H9 (cell line): ENCODE measurements around the gene ANKRD49. TPM values are rescaled to one million over a fixed set of nuclear protein-coding genes. Genes with fewer than 3 reads are reported as not detected.

ENCODE experiments used
- DNase-seq: peaks from one replicate; pipeline ENCODE4 v3.0.0-alpha.2; 2017
- H2AFZ ChIP-seq: one replicate; pipeline ENCODE4 v1.6.1; 2013; ENCODE audit warnings: mild to moderate bottlenecking, low read length, control low read depth, moderate library complexity
- H2AK5ac ChIP-seq: 2 replicates; pipeline ENCODE4 v1.6.1; 2013; ENCODE audit warnings: low read length, control low read depth, mixed read lengths; ENCODE audit not compliant: insufficient read length
- H2BK120ac ChIP-seq: one replicate; pipeline ENCODE4 v1.6.1; 2013; ENCODE audit warnings: low read depth, mild to moderate bottlenecking, low read length, control low read depth, inconsistent platforms; ENCODE audit not compliant: poor library complexity, severe bottlenecking
- H2BK12ac ChIP-seq: 2 replicates; pipeline ENCODE4 v1.6.1; 2013; ENCODE audit warnings: low read length, control low read depth, mixed read lengths, low read depth; ENCODE audit not compliant: insufficient read length
- H2BK15ac ChIP-seq: 2 replicates; pipeline ENCODE4 v1.6.1; 2013; ENCODE audit warnings: low read depth, low read length, control low read depth
- H2BK20ac ChIP-seq: one replicate; pipeline ENCODE4 v1.6.1; 2013; ENCODE audit warnings: low read depth, mild to moderate bottlenecking, low read length, control low read depth, inconsistent platforms; ENCODE audit not compliant: poor library complexity, severe bottlenecking
- H2BK5ac ChIP-seq: 2 replicates; pipeline ENCODE4 v1.6.1; 2013; ENCODE audit warnings: low read length, control low read depth, mixed read lengths; ENCODE audit not compliant: insufficient read length
- H3K14ac ChIP-seq: 2 replicates; pipeline ENCODE4 v1.6.1; 2013; ENCODE audit warnings: low read length, control low read depth; ENCODE audit not compliant: insufficient read depth
- H3K18ac ChIP-seq: 2 replicates; pipeline ENCODE4 v1.6.1; 2013; ENCODE audit warnings: low read depth, mild to moderate bottlenecking, mixed read lengths, low read length, control low read depth; ENCODE audit not compliant: insufficient read length
- H3K23ac ChIP-seq: 2 replicates; pipeline ENCODE4 v1.6.1; 2013; ENCODE audit warnings: low read length, control low read depth, mixed read lengths, low read depth; ENCODE audit not compliant: insufficient read length
- H3K23me2 ChIP-seq: 2 replicates; pipeline ENCODE4 v1.6.1; 2013; ENCODE audit warnings: low read depth, mild to moderate bottlenecking, mixed read lengths, low read length, control low read depth; ENCODE audit not compliant: insufficient read length, poor library complexity, severe bottlenecking
- H3K27ac ChIP-seq: 2 replicates; pipeline ENCODE4 v1.5.1; 2013; ENCODE audit warnings: low read length, control low read depth, mixed read lengths, low read depth; ENCODE audit not compliant: insufficient read length
- H3K27me3 ChIP-seq: 2 replicates; pipeline ENCODE4 v1.6.1; 2013; ENCODE audit warnings: low read length, control low read depth, inconsistent platforms; ENCODE audit not compliant: insufficient read depth
- H3K4ac ChIP-seq: 2 replicates; pipeline ENCODE4 v1.6.1; 2013; ENCODE audit warnings: low read depth, mild to moderate bottlenecking, control low read depth, inconsistent platforms, low read length, moderate library complexity
- H3K4me1 ChIP-seq: 2 replicates; pipeline ENCODE4 v1.6.1; 2013; ENCODE audit warnings: low read length, control low read depth, inconsistent platforms; ENCODE audit not compliant: insufficient read depth
- H3K4me2 ChIP-seq: 2 replicates; pipeline ENCODE4 v1.6.1; 2013; ENCODE audit warnings: low read length, control low read depth, mixed read lengths; ENCODE audit not compliant: insufficient read length, insufficient read depth
- H3K56ac ChIP-seq: 2 replicates; pipeline ENCODE4 v1.6.1; 2013; ENCODE audit warnings: low read depth, mild to moderate bottlenecking, mixed read lengths, low read length, control low read depth; ENCODE audit not compliant: insufficient read length
- H3K79me1 ChIP-seq: 2 replicates; pipeline ENCODE4 v1.6.1; 2013; ENCODE audit warnings: low read depth, mild to moderate bottlenecking, moderate library complexity, low read length, control low read depth, inconsistent platforms; ENCODE audit not compliant: insufficient read depth, poor library complexity, severe bottlenecking
- H3K79me2 ChIP-seq: 2 replicates; pipeline ENCODE4 v1.6.1; 2013; ENCODE audit warnings: low read length, control low read depth, inconsistent platforms; ENCODE audit not compliant: insufficient read depth
- H3K9ac ChIP-seq: 2 replicates; pipeline ENCODE4 v1.6.1; 2013; ENCODE audit warnings: low read length, control low read depth, mixed read lengths; ENCODE audit not compliant: insufficient read length; ENCODE audit errors: extremely low read depth
- H3K9me3 ChIP-seq: one replicate; pipeline ENCODE4 v1.6.1; 2013; ENCODE audit warnings: low read depth, low read length, inconsistent platforms; ENCODE audit not compliant: control insufficient read depth
- H3T11ph ChIP-seq: one replicate; pipeline ENCODE4 v1.6.1; 2013; ENCODE audit warnings: mild to moderate bottlenecking, low read length, control low read depth, inconsistent platforms
- H4K20me1 ChIP-seq: one replicate; pipeline ENCODE4 v1.6.1; 2013; ENCODE audit not compliant: control insufficient read depth, insufficient read length, insufficient read depth
- H4K5ac ChIP-seq: 2 replicates; pipeline ENCODE4 v1.6.1; 2013; ENCODE audit warnings: low read depth, mild to moderate bottlenecking, mixed read lengths, low read length, control low read depth; ENCODE audit not compliant: insufficient read length
- H4K8ac ChIP-seq: replicated peaks from 2 replicates; pipeline ENCODE4 v1.6.1; 2013; ENCODE audit warnings: low read length, control low read depth, mixed read lengths, low read depth; ENCODE audit not compliant: insufficient read length
- H4K91ac ChIP-seq: 2 replicates; pipeline ENCODE4 v1.6.1; 2013; ENCODE audit warnings: low read depth, mild to moderate bottlenecking, moderate library complexity, mixed read lengths, low read length, control low read depth; ENCODE audit not compliant: insufficient read length
- H3K27ac Mint-ChIP-seq, 3 experiments: 2 replicates in 2 of 3; 3 replicates in 1 of 3; pipeline ENCODE4 v1.8.0; 2020 to 2021; ENCODE audit warnings: mixed read lengths in 3 of 3, mild to moderate bottlenecking in 1 of 3, moderate library complexity in 1 of 3
- H3K27me3 Mint-ChIP-seq: 2 replicates; pipeline ENCODE4 v1.8.0; 2021; ENCODE audit warnings: low read depth, mild to moderate bottlenecking, moderate library complexity, mixed read lengths
- H3K36me3 Mint-ChIP-seq, 3 experiments: 2 replicates in 2 of 3; 3 replicates in 1 of 3; pipeline ENCODE4 v1.8.0; 2020 to 2021; ENCODE audit warnings: low read depth in 3 of 3, mixed read lengths in 3 of 3; ENCODE audit not compliant: insufficient read depth in 1 of 3
- H3K4me1 Mint-ChIP-seq, 2 experiments: 2 replicates each; pipeline ENCODE4 v1.8.0; 2020; ENCODE audit warnings: mixed read lengths in 2 of 2
- H3K4me3 Mint-ChIP-seq, 2 experiments: 2 replicates in 1 of 2; 3 replicates in 1 of 2; pipeline ENCODE4 v1.8.0; 2020 to 2021; ENCODE audit warnings: mild to moderate bottlenecking in 2 of 2, mixed read lengths in 2 of 2, moderate library complexity in 1 of 2
- H3K9me3 Mint-ChIP-seq, 2 experiments: 2 replicates in 1 of 2; 3 replicates in 1 of 2; pipeline ENCODE4 v1.8.0; 2020; ENCODE audit warnings: mild to moderate bottlenecking in 2 of 2, mixed read lengths in 2 of 2, moderate library complexity in 1 of 2
- WGBS: extraction: QIAGEN DNeasy Blood & Tissue Kit; methylation state at CpG from one replicate; pipeline ENCODE4 v1.1.7; 2013; ENCODE audit warnings: missing lambda C conversion rate, low lambda C conversion rate, mixed read lengths; ENCODE audit not compliant: insufficient read length; ENCODE audit errors: extremely low coverage; 5-methylcytosine and 5-hydroxymethylcytosine counted together
- microRNA-seq: library from miRNA; unstranded; fragments of <30 nt; microRNA quantifications from one replicate; pipeline ENCODE4, GENCODE V29; 2020; ENCODE audit warnings: borderline microRNAs expressed
- total RNA-seq: library from RNA; stranded (reverse); gene quantifications from 2 replicates; pipeline ENCODE4 v1.2.1, GENCODE V29; 2021
- TF ChIP-seq, protein P1 (sequence below): fragments of 200-600 bp; sonication (generic); conservative IDR thresholded peaks from 3 replicates; pipeline ENCODE4 v1.8.0; 2021; ENCODE audit warnings: antibody characterized with exemption, mild to moderate bottlenecking

The ANKRD49 gene
- total RNA-seq, 1 experiment from 2014 or later, result 13.8 TPM

DNA sequence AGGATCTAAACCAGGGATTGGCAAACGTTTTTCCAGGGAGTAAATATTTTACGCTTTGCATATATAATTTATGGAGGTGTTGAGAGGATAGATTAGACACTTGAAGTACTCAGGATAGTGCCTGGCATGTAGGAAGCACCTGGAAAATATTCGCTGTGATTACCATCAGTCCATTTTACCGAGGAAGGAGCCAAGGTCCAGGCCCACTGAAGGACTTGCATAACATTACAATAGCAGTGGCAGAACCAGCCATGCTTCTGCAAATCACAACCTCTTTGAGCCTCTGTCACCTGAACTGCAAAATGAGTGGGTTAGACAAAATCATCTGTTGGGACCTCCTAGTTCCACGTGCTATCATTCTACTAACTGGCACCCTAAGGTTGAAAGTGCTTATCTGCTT is 55.4 kb downstream of the ANKRD49 start:
- Histone ChIP-seq H3T11ph (no peak overlapping the region), H3K79me1 (no peaks in the 10 kb centered on the region), H3K18ac (no peak overlapping the region), H4K91ac (no peak overlapping the region), H3K27ac (no peak overlapping the region), H3K23ac (no peak overlapping the region), H3K23me2 (peaks cover 15% of the 10 kb centered on the region), H2AK5ac (no peak overlapping the region), H4K8ac (no peak overlapping the region), H2BK5ac (no peak overlapping the region), H2BK20ac (no peak overlapping the region), H3K27me3 (peaks cover 9% of the 10 kb centered on the region; the same call in 1 of the 2 replicates), H2BK12ac (no peak overlapping the region), H3K9me3 (no peaks in the 10 kb centered on the region), H4K20me1 (no peaks in the 10 kb centered on the region), H3K79me2 (peaks cover 2% of the 10 kb centered on the region; the same call in 1 of the 2 replicates), H3K4me2 (no peak overlapping the region), H3K14ac (no peak overlapping the region), H2AFZ (no peak overlapping the region), H3K56ac (no peak overlapping the region), H2BK15ac (no peak overlapping the region), H3K9ac (no peak overlapping the region), H3K4me1 (no peaks in the 10 kb centered on the region; the same call in none of the 2 replicates), H3K4ac (no peak overlapping the region), H2BK120ac (no peak overlapping the region), H4K5ac (no peak overlapping the region)
- TF ChIP-seq, protein P1, sequence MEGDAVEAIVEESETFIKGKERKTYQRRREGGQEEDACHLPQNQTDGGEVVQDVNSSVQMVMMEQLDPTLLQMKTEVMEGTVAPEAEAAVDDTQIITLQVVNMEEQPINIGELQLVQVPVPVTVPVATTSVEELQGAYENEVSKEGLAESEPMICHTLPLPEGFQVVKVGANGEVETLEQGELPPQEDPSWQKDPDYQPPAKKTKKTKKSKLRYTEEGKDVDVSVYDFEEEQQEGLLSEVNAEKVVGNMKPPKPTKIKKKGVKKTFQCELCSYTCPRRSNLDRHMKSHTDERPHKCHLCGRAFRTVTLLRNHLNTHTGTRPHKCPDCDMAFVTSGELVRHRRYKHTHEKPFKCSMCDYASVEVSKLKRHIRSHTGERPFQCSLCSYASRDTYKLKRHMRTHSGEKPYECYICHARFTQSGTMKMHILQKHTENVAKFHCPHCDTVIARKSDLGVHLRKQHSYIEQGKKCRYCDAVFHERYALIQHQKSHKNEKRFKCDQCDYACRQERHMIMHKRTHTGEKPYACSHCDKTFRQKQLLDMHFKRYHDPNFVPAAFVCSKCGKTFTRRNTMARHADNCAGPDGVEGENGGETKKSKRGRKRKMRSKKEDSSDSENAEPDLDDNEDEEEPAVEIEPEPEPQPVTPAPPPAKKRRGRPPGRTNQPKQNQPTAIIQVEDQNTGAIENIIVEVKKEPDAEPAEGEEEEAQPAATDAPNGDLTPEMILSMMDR, result no peak
- DNase-seq, result no peak
- WGBS, result no CpG with 5 or more reads among the region's 5 CpGs
- no peaks in the 10 kb centered on the region for H3K9me3 Mint-ChIP-seq
- H3K27ac Mint-ChIP-seq, result no peak overlapping the region
- H3K4me1 Mint-ChIP-seq, result peaks cover 13 to 20% of the 10 kb centered on the region in 2 experiments
- H3K36me3 Mint-ChIP-seq, result peaks cover 0 to 5% (median 0%) of the 10 kb centered on the region in 3 experiments; a peak in 1 of 7 replicates
- peaks cover 12% of the 10 kb centered on the region for H3K27me3 Mint-ChIP-seq
- H3K4me3 Mint-ChIP-seq, result no peak overlapping the region

Small RNAs within 50 kb of the gene (microRNA-seq; reads per million reads assigned to microRNA genes)
- gene MIR548L, result 4.9 reads per million, percentile 35 among the genes with 10 or more reads in this experiment

Other genes with a start within 250 kb of the ANKRD49 start
- not detected in 2 replicates for gene IZUMO1R, start 189.4 kb upstream of the ANKRD49 start, total RNA-seq
- 0.15 TPM in 1 of 2 replicates, not detected in the other for gene GPR83, start 92.6 kb upstream of the ANKRD49 start, total RNA-seq
- gene MRE11, start 140 bp upstream of the ANKRD49 start, total RNA-seq, result 37.1 and 40.7 TPM in 2 replicates
- gene C11orf97, start 18.5 kb downstream of the ANKRD49 start, total RNA-seq, result not detected in 2 replicates
- 5.3 and 5.4 TPM in 2 replicates for gene FUT4, start 49.9 kb downstream of the ANKRD49 start, total RNA-seq
- not detected in 2 replicates for gene PIWIL4, start 73.4 kb downstream of the ANKRD49 start, total RNA-seq